ENCODE measurements around the gene UQCC2.

The UQCC2 gene

GRCh38 chr6:33727932-33728331, 16.4 kb upstream of the UQCC2 start:
- intact Hi-C loops (cut with DNase I): no loop called here
- peak in 3 of 10 donors; percentile 61 to 80 (median 74) for DNase-seq

DNA sequence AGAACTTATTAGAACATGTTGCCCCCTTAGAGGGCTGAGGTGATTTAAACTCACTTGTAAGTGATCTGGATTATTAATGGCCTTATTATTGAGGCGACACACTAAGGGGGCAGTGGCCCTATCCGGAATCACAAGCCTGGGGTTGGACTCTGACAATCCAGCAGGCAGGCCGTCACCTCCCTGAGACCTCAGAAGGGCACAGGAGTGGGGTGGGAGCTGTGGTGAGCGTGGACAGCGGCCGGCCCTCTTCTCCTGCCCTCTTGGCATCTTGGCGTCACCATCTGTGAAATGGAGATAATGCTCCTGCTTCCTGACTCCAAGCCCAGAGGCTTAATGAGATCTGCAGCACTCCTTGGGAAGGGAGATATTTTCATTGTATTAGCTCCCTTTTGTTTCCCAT, 15.6 kb upstream of the UQCC2 start:
- intact Hi-C loops (cut with DNase I): no loop called here
- peak in 3 of 10 donors; percentile 10 to 59 (median 59) for DNase-seq

DNA sequence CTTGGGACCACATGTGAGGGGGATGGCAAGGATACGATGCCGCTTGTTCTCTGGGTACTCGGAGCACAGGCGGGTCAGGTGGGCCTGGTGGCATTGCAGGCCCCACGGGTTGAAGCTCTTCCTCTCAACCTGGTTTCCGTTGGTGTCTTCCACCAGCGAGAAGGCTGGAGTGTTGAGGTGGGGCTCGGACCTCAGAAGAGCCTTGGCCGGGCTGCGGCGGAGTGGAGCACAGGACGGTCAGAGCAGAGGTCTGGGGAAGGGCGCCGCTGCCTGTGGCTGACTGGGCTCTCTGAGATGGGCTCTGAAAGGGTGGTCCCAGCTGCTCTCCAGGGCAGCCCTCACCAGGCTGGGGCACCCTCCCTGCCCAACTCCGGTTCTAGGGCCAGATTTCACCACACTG, 15.2 kb upstream of the UQCC2 start:
- DNase-seq: peak in 3 of 10 donors; percentile 43 to 76 (median 50)
- intact Hi-C loops (cut with DNase I): no loop called here

GRCh38 chr6:33725891-33726673, 14.6 kb upstream of the UQCC2 start:
- peak in 3 of 10 donors; percentile 7 to 72 (median 20) for DNase-seq
- intact Hi-C loops (cut with DNase I): no loop called here

DNA sequence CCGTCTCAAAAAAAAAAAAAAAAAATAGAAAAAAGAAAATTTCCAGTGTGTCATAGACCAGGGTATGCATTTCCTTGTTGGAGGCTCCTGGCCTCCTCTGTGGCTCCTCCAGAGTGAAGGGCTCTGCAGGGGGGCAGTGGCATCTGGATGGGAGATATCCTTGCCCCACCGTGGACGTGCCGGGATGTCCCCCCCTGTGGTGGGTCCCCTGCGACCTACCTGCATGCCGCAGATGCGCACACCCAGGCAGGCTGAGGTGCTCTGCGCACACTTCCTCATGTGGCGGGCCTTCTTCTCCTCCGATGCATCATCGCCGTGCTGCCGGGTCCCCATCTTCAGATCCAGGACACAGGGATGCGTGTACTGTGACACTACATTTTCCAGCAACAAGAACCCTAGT, 13.7 kb upstream of the UQCC2 start:
- intact Hi-C loops (cut with DNase I): no loop called here
- DNase-seq: peak in 3 of 10 donors; percentile 55 to 70 (median 59)

DNA sequence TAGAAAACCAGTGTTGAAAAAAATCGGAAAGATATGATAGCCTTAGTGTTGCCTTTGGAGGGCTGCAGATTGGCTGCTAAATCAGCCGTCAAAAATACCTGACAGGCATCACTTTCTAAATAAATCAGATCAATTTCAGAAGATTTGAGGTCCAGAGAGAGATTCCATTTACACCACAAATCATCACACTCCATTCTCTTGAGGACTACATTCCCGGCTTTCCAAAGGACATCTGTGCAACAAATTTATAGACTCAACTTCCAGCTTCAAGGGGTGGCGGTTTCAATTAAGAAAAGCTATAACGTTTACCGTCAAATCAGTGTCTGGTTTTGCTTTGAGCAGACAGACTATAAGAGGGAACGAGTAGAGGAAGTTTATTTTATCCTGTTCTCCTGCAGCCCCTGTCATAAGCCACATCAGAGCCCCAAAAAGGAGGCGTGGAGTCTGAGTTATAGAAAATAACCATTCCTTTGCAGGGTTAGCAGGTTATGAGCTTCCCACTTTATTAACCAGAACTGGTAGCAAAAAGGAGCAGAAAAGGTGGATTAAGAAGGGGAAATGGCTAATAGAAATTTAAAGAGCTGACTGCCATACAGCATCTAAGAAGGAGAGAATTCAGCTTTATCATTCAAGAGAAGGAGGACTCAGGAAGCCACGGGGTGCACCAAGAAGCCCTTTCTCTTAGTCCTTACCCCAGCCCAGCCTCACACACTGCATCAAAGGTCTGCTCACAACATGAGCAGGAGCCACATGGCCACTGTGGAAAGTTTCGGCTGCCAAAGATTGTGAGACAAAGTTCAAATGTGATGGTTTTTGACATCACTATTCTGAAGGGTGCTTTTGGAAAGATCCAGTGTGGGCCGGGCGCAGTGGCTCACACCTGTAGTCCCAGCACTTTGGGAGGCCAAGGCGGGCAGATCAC, 12.9 kb upstream of the UQCC2 start:
- DNase-seq: peak in 3 of 10 donors; percentile 35 to 49 (median 47)
- intact Hi-C loops (cut with DNase I): no loop called here

GRCh38 chr6:33723371-33724085, 12.0 kb upstream of the UQCC2 start:
- intact Hi-C loops (cut with DNase I): no loop called here
- peak in 3 of 10 donors; percentile 17 to 46 (median 36) for DNase-seq

- intact Hi-C loops (cut with DNase I): no loop called here
- peak in 2 of 10 donors; percentile 1 to 36 for DNase-seq
Measured at GRCh38 chr6:33722103-33722623, 10.7 kb upstream of the UQCC2 start.

GRCh38 chr6:33721508-33721907, 10.0 kb upstream of the UQCC2 start:
- intact Hi-C loops (cut with DNase I): no loop called here
- no peak for DNase-seq

DNA sequence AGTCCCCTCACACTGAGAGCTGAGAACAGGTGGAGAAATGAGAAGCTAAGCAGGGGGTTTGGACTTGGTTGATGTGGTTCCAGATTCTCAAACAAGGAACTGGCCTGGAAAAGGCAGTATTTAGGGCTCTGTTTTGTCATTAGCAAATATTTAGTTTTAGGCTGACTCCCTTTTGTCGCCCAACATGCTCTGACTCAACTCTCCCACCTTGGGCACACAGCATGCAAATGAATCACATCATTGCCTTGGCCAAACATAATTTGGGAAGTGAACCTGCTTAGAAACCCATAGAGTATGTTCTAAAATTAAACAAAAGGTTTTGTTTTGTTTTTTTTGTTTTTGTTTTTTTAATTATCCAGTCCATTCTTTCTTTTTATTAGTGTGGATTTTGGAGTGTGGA, 9.5 kb upstream of the UQCC2 start:
- intact Hi-C loops (cut with DNase I): no loop called here
- peak in 1 of 10 donors; percentile 35 for DNase-seq

DNA sequence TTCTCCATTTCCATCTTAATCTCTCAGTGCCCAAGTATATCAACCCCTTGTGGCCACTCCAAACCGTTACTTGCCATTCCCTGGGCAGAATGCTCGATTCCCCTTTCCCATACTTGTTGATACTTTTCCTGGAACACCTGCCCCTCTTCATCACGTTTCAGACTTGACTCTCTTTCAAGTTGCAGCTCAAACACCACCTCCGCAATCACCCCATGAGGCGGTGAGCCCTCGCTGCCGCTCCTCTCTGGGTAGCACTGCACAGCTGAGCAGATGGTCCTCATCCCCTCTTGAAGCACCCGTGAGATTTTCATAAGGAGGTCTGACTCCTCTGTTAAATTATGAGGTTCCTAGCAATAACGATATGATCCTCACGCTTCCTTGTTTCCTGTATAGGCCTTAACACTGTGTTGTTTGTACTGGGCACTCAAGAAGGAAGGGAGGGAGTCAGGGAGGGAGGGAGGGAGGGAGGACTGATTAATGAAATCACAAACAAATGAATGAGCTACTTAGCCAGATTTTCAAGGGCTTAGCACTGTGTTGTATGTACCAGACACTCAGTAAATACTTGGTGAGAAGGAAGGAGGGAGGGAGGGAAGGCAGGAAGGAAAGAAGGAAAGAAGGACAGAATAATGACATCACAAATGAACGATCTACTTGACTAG, 8.0 kb upstream of the UQCC2 start:
- peak in 2 of 10 donors; percentile 8 to 29 for DNase-seq
- intact Hi-C loops (cut with DNase I): no loop called here

DNA sequence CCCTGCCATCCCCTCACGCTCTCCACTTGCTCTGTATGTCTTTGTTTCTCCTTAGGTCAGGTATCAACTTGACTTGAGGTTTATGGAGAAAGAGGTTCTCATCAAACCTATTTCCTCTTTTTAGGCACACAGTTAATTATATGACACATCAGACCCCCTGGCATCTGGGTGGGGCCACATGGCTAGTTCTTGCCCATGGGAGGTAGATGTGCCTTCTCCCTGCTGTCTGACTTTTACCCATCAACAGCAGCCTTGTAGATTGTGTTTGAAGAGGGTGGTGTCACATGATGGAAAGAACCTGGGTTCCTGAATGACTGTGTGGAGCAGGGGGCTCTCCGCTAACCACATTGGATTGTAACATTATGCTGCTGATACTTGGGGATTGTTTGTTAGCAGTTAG, 7.2 kb upstream of the UQCC2 start:
- intact Hi-C loops (cut with DNase I): no loop called here
- peak in 2 of 10 donors; percentile 3 to 8 for DNase-seq

- intact Hi-C loops (cut with DNase I): no loop called here
- DNase-seq: peak in 2 of 10 donors; percentile 52 to 59
Measured at GRCh38 chr6:33717934-33718455, 6.5 kb upstream of the UQCC2 start.

GRCh38 chr6:33716890-33717632, 5.6 kb upstream of the UQCC2 start:
- intact Hi-C loops (cut with DNase I): no loop called here

DNA sequence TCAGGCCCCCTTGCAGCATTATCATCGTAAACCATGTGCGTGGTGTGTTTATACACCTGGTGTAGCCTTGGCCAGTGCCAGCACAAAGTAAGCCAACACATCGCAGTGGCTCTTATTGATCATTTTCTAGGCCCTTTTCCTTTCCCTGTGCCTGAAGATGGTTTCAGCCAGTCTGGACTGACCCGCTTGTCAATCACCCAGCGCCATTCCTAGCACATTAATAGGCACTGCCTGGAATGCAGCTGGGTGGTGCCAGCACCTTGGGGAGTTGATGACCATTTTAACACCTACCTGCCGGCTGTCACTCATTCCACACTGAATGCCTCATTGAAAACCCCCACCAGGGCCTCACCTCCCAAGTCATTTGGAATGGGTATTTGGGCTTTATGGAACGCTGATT, 4.9 kb upstream of the UQCC2 start:
- intact Hi-C loops (cut with DNase I): no loop called here
- DNase-seq: peak in 2 of 10 donors; percentile 17 to 22

More at GRCh38 chr6:33716890-33717632, 5.6 kb upstream of the UQCC2 start:
- DNase-seq: peak in 2 of 10 donors; percentile 7 to 17

GRCh38 chr6:33714385-33715040, 3.0 kb upstream of the UQCC2 start:
- DNase-seq: peak in 2 of 10 donors; percentile 7 to 31
- intact Hi-C loops (cut with DNase I): loop anchor here (5.0 kb wide), 2 partner anchors 48 to 73 kb away; partner anchors contain the start of gene LEMD2

- intact Hi-C loops (cut with DNase I): loop anchor here (5.0 kb wide), 2 partner anchors 49 to 74 kb away; partner anchors contain the start of gene LEMD2
- DNase-seq: peak in 2 of 10 donors; percentile 42 to 43
Measured at GRCh38 chr6:33713786-33714185, 2.3 kb upstream of the UQCC2 start.

DNA sequence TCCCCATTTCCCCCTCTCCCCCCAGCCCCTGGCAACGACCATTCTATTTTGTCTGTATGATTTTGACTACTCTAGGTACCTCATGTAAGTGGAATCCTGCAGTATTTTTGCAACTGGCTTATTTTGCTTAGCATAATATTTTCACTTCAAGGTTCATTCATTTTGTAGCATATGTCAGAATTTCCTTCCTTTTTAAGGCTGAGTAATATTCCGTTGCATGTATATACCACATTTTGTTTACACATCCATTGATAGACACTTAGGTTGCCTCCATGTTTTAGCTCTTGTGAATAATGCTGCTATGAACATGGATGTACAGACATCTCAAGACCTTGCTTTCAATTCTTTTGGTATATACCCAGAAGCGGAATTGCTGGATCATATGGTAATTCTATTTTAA, 1.4 kb upstream of the UQCC2 start:
- no peak for DNase-seq
- intact Hi-C loops (cut with DNase I): loop anchor here (5.0 kb wide), 2 partner anchors 49 to 74 kb away; partner anchors contain the start of gene LEMD2
